SK-MEL-5 (cell line): ENCODE data around the gene EIPR1. TPM values are rescaled to one million over a fixed set of nuclear protein-coding genes. Genes with fewer than 3 reads are reported as not detected.

ENCODE experiments used
- DNase-seq: peaks from one replicate; pipeline ENCODE4 v3.0.0-alpha.2; 2016; ENCODE audit warnings: low read depth, low spot score
- in situ Hi-C: cut with HindIII; loops from 2 replicates; pipeline ENCODE4 v1.10.0; 2016; ENCODE audit warnings: low sequenced_read_pairs, high pct_unique_total_duplicates, low pct_unique_long_range_greater_than_20kb
- total RNA-seq: library from RNA; depleted of rRNA; stranded (reverse); fragments of >200 nt; shearing (Covaris generic); gene quantifications from 2 replicates; pipeline ENCODE4 v1.2.3, GENCODE V29; 2014

EIPR1 gene
- total RNA-seq, 1 experiment from 2014 or later, result 73.1 TPM

DNA sequence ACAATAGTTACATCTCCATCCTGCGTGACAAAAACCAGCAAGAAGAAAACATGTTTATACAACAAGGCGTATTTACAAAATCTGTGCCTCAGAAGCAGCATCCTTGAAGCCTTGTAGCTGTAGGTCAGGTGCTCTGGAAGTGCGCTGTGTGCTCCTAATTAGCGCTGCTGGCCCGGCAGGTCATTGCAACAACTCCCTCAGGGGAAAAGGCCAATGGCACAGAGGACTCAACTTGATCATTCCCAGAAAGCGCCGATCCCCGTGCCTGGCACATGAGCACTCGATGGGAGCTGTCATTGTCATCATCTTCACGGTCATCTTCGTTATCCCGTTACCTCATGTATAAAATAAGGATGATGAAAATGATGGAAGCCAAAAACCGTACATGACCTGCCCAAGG lies 58.5 kb downstream of the EIPR1 start:
- in situ Hi-C loops, result no loop called here
- no peak for DNase-seq

DNA sequence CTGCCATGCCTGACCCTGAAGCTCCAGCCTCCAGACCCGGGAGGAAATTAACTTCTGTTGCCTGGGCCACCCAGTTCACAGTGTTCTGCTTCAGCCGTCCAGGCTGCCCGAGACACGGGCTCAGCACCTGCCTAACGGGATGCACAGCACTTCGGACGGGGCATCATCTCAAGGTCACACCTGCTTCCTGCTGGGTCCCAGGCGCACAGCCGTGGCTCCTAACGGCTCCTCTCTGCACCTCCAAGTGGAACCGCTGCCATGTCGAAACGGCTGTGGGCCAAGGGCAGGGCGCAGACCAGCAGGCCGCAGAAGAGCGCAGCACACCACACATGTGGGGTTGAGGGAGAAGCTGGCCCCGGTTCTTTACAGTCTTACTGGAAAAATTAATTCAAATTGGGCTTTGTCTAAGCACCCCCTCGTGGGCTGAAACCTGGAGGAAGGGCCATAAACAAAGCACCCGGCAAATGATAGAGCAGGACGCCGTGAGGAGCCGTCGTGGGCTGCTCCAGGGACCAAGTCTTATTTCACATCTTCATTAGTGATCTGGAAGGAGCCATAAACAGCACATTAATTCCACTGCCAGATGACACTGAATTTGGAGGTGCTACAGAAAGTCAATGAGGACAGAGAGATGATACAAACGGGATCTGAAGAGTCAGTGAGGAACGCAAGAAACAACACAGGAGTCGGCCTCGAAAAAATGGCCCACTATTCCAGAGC lies 59.6 kb downstream of the EIPR1 start:
- DNase-seq, result no peak
- in situ Hi-C loops, result no loop called here

DNA sequence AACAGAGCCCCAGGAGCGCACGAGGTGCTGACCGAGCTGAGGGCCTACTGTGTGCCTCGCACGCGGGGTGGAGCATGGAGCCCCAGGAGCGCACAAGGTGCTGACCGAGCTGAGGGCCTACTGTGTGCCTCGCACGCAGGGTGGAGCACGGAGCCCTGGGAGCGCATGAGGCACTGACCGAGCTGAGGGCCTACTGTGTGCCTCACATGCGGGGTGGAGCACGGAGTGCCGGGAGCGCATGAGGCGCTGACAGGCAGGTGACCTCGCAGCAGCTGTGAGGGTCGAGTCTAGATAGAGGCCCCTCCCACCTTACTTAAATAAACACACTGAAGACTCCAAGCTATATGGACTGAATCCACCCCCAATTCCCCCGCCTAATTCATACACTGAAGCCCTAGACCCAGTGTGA lies 60.3 kb downstream of the EIPR1 start:
- in situ Hi-C loops, result no loop called here
- DNase-seq, result no peak

DNA sequence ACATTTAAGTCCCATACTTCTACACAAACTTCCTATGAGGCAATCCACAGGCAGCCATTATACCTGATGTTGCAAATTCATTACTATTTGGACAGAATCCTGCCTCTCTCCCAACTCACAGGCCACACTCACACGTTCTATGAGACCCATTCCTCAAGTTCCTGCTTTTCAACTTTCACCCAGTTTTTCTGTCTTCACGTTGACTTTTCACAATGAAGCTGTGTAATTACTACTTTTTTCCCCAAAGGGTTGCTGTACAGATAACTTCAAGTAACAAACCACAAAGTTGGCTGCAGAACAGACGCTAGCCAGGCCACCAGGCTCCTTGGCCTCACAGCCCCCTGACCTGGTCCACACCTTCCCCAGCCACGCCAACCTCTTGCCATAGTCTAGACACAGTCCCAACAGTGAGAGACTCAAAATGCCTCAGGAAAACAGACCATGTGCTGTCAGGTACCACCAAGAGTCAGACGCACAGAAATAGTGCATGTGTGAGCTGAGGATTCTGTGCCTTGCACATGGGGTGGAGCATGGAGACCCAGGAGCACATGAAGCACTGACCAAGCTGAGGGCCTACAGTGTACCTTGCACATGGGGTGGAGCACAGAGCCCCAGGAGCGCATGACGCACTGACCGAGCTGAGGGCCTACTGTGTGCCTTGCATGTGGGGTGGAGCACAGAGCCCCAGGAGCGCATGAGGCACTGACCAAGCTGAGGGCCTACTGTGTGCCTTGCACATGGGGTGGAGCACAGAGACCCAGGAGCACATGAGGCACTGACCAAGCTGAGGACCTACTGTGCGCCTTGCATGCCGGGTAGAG lies 61.0 kb downstream of the EIPR1 start:
- no peak for DNase-seq
- in situ Hi-C loops, result no loop called here

DNA sequence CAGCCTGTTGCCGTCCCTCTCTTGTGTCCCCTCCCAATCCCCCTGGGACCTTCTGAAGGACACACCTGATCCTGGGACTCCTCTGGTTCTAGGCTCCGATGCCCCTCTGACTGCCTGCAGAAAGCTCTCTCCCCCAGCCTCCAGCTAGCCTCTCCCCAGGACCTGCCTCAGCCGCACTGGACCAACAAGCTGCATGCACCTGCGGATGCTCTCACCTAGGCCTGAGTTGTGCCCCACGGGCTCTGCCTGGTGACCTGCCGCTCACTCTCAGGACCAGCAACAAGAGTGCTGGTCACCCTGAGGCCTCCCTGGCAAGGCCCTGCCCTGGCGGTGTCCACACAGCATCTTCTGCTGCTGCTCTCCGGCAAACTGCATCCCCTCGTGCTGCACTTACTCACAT lies 63.0 kb downstream of the EIPR1 start:
- in situ Hi-C loops, result no loop called here
- no peak for DNase-seq

DNA sequence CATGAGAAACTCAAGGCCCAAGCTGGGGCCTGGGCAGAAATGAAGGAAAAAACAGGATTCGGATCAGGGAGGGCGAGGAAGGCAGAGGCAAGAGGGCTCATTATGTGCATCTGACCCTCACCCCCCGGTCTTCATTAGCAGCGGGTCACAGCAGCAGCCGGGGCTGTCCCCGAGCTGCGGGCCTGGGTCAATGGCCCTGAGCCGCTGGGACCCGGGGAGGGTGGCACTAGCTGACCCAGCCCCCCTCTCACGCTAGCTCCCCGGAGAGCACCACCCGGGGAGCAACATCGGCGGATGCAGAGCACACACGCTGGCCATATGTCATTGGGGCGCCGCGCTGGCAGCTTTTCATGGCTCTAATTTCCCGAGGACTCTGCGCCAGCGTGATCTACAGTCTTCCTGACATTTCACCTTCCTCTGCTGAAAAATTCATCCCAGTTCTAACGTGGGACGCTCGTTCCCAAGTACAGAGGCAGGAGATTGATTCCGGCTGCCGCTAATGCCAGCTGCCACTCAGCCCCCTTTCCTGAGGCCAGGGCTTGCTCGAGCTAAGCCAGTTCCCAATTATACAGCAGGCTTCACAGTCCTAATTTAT lies 63.7 kb downstream of the EIPR1 start:
- in situ Hi-C loops, result no loop called here
- no peak for DNase-seq

DNA sequence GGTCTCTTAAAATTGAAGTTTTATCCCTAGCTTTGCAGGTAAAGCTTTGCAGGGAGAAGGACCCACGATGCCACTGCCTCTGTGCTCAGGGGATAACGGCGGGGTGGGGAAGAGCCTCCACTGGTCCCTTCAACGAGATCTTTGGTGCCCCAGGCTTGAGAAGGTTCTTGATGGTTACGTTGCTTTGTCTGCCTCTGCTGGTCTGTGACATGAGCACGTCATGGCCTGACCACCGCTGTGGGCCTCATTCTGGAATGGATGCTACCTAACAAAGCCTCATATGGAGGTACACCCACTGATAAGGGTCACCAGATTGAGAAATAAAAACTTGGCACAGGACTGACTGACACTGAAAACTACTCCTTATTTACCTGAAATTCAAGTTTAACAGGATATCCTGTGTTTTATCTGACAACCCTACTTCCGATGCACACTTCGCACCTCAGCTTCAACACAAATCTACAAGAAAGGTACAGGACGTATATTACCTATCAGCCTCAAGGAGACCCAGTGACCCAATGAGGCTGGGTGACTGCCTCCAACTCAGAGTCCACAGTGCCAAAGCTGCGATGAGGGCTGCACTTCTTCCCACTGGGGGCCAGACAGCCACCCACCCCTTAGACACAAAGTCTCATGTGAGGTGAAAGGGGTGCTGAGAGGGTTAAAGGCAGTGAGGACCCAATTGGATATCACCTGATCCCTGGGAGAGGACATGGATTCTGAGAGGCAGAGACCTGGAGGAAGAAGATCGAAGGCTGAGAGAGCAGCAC lies 64.9 kb downstream of the EIPR1 start:
- in situ Hi-C loops, result no loop called here

DNA sequence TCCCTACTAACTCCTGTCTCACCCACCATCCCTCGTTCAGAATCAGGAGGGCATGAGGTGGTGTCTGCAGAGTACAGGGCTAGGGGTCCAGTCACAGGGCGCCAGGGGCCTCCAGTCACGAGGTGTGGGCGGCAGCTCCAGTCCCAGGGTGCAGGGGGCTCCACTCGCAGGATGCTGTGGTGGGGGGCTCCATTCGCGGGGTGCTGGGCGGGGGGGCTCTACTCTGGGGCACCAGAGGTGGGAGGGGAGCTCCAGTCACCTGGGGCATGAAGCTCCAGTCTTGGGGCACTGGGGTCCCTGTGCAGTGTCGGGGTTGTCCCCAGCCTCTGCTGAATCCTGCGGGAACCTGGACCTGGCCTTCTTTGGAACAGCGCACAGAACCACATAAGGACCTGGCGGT lies 66.0 kb downstream of the EIPR1 start:
- no peak for DNase-seq
- in situ Hi-C loops, result no loop called here

More for the DNA sequence above, 64.9 kb downstream of the EIPR1 start:
- DNase-seq, result no peak

DNA sequence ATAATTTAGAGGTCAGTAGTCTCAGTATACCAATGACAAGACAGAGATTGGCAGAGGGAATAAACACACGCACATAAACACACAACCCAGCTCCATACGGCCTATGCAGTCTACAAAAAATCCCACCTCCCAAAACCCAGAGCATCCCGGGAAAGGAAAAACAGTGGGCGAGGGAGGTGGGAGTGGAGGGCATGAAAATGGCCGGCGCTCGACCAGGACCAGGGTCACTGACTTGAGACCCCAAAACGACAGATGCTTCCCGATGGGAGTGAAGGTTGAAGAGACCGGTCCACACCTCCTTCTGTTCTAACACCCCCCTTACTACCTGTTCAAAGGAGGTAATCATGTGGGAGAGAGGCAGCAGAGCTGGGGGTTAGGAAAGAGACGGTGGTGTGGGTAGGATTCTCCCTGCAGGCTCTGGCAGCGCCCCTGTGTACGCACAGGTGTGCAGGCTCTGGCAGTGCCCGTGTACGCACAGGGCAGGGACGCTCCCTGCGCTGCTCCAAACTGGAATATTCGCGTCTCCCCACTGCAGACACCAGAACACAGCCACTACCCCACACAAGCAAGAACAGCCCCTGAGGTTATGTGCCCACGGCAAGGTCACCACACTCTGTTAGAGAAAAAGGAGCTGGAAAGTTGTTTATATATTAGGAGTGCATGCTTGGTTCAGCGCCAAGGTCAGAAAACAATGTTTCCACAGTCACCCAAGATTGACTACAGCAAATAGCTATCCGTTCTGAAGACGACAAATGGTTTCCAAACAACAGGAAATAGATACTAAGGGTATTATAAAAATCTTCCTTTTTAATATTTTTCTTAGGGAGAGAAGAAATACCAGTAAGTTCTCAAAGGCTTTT lies 67.9 kb downstream of the EIPR1 start:
- no peak for DNase-seq
- in situ Hi-C loops, result no loop called here

DNA sequence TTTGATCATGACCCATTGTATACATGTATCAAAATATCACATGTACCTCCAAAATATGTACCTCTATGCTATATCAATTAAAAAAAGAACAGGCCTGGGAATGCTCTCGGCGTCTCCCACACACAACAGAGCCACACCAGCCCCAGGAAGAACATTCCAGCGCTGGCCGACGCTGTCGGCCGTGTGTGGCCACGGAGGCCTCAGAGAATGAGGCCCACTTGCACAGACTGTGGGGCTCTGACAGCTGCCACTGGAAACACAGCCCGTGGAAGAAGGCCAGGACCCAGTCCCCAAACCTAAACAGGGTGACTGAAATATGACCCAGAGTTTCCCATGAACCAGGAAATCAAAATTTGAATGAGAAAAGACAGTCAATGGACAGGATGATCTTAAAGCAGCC lies 69.7 kb downstream of the EIPR1 start:
- in situ Hi-C loops, result no loop called here
- no peak for DNase-seq

DNA sequence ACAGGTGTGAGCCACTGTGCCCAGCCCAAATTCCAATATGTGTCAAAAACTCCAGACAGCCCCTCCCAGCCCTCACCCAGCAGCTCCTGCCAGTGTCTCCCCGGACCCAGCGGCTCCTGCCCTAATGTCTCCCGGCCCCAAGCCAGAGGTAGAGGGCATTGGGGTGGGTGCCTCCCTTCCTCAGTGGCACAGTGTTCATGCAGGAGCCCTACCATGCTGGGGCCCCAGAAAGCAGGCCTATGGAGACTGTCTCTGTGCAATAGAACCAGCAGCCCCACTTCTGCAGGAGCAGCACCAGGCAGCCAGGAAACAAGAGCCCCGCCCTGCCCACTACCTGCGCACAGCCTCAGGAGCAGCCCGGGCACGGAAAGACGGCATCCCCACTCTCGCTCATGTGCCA lies 70.4 kb downstream of the EIPR1 start:
- DNase-seq, result no peak
- in situ Hi-C loops, result no loop called here

DNA sequence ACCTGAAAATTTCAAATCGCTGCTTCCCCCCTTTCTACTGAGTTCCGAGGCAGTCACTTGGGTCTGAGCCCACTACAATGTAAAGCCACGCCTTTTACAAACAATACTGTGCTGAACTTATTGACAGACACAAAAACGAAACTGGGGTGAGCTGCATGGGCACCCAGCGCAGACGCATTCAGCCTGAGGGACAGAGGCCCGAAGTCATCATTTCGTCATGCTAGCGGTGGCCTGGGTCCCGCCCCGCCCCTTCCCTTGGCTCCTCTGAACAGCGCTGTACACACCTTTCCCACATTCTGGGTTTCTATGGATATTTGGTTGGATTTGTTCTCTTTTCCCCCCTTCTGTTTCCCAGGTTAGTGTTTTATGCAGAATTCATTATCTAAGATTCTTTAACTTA lies 71.7 kb downstream of the EIPR1 start:
- in situ Hi-C loops, result no loop called here
- no peak for DNase-seq

DNA sequence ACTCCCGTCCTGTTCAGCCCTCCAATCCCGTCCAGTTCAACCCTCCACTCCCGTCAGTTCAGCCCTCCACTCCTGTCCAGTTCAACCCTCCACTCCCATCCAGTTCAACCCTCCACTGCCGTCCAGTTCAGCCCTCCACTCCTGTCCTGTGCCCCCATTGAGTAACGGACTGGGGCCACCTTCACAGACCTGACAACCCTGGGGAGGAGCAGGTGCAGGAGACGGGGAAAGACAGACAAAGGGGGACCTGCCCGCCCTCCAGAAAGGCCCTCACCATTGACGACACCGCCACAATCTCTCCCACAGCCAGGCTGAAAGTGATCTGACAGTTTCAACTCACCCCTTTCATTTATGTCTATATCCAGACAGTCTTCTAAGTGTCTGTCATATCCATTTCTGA lies 72.2 kb downstream of the EIPR1 start:
- DNase-seq, result no peak

DNA sequence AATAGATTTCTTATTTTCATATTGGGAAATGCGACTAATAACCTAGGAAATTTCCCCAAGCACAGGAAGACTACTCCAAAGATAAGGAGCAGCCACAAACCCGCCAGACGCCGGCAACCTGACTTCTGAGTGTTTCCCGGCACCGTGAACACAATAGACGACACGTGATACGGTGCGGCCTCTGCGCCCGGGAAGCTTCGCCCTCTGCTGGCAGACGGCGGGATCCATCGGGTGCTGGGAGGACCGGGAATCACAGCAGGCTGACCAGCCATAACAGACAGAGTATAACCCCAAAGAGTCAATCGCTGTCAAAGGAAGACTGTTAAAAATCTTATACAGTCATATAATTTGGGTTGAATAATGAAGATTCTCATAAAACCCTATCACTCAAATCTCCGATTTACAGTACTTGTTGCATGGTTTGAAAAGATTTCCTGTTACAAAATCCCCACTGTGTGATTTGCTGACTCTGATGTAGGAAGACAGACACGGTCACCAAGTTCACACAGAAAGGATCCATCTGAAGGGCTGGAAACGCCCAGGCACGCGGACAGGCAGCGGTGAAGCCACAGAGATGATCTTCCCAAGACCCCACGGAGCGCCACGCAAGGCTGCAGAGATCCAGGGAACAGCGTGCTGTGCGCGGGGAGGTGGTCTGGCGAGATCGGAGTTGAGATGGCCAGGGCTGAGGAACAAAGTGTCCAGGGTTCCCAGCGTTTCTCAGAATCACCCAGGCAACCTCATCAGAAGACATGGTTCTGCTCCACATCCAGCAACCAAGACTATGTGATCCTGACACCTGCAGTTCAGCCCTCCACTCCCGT lies 73.8 kb downstream of the EIPR1 start:
- DNase-seq, result peak; percentile 86
- in situ Hi-C loops, result no loop called here

More for the DNA sequence above, 72.2 kb downstream of the EIPR1 start:
- in situ Hi-C loops, result no loop called here

DNA sequence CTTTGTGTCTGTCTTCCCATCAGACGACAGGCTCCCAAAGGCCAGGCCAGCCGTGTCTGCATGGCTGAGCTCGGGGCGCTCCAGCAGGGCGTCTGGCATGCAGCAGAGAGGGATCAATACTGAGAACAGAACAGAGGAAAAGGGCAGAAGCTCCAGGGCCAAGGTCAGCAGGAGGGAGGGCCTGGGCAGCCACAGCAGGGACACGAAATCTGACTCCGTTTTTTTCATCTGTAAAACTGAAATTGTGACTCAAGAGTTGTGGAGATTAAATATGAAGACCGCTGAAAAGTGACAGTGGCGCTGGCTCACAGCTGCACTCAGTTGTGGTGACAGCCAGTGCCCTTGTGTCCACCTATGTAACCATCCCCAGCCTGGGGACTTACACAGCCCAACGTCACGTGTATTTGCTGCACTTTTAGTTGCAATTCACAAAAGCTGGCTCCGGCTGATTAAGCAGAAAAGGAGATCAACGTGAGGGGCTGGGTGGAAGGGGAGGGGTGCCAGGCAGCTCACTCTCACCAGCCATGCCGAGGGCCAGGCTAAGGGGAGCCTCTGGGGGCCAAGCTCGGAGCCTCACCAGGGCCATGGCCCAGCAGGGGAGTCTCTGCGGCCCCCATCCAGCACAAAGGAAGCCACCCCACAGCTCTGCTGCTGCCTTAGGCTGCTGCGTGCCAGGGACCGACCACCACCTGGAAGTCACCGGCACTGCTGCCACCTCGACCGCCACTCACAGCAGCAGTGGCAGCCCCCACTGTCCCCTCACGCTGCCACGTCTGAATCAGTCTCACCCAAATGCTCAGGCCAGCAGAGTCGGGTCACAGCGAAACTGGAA lies 74.7 kb downstream of the EIPR1 start:
- no peak for DNase-seq

DNA sequence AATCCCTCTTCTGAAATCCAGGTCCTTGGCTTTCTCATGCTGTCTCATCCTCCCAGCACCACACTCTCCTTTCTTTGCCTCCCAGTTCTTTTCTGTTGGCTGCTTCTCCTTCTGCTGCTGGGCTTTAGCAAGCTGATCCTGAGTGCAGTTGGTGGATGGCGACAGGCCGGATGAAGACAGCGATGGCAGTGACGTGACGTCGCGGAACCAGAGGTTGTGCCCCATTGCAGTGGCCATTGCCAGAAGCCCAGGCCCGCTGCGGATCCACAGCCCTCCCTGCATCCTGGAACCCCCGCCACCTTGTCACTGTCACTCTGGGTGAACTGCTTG lies 75.2 kb downstream of the EIPR1 start:
- no peak for DNase-seq
- in situ Hi-C loops, result no loop called here

More for the DNA sequence above, 74.7 kb downstream of the EIPR1 start:
- in situ Hi-C loops, result no loop called here
